Stimulated activated CD8-positive, alpha-beta memory T cell treated with anti-CD3 and anti-CD28 coated beads, Interleukin-12 subunit alpha, Interleukin-12 subunit beta, amount 100 ng/mL, for 1 hour (primary cell): Measurements from ENCODE around the gene LDLRAD3.
"Not testable (repeated sequence)": the region's sequence is repeated elsewhere in the genome, so short reads cannot be mapped to it uniquely, and the experiment has no call there.

Source experiments
- DNase-seq: peaks from one replicate; pipeline ENCODE4 v3.0.0-alpha.2; 2020; ENCODE audit warnings: low read depth

The LDLRAD3 gene

GRCh38 chr11:35995681-35996271, 51.9 kb downstream of the LDLRAD3 start:
- no peak for DNase-seq

GRCh38 chr11:35997902-35998520, 54.1 kb downstream of the LDLRAD3 start:
- DNase-seq = no peak

- no peak for DNase-seq
Observed at GRCh38 chr11:35998634-35999033, 54.8 kb downstream of the LDLRAD3 start.

- no peak for DNase-seq
Observed at GRCh38 chr11:36000616-36001190, 56.8 kb downstream of the LDLRAD3 start.

- DNase-seq = no peak
Observed at GRCh38 chr11:36002196-36002595, 58.3 kb downstream of the LDLRAD3 start.

GRCh38 chr11:36002796-36003195, 58.9 kb downstream of the LDLRAD3 start:
- no peak for DNase-seq

GRCh38 chr11:36006556-36006955, 62.7 kb downstream of the LDLRAD3 start:
- no peak for DNase-seq

GRCh38 chr11:36007127-36007655, 63.3 kb downstream of the LDLRAD3 start:
- no peak for DNase-seq

- no peak for DNase-seq
Observed at GRCh38 chr11:36008584-36008983, 64.7 kb downstream of the LDLRAD3 start.

- DNase-seq = no peak
Observed at GRCh38 chr11:36009473-36009872, 65.6 kb downstream of the LDLRAD3 start.

GRCh38 chr11:36010010-36010740, 66.3 kb downstream of the LDLRAD3 start:
- no peak for DNase-seq

- no peak for DNase-seq
Observed at GRCh38 chr11:36011574-36011973, 67.7 kb downstream of the LDLRAD3 start.

- DNase-seq = no peak
Observed at GRCh38 chr11:36012455-36012854, 68.6 kb downstream of the LDLRAD3 start.

GRCh38 chr11:36012979-36013378, 69.1 kb downstream of the LDLRAD3 start:
- no peak for DNase-seq

GRCh38 chr11:36013446-36013845, 69.6 kb downstream of the LDLRAD3 start:
- not testable (repeated sequence) for DNase-seq

GRCh38 chr11:36013950-36014897, 70.4 kb downstream of the LDLRAD3 start:
- DNase-seq = no peak

- no peak for DNase-seq
Observed at GRCh38 chr11:36014898-36015665, 71.2 kb downstream of the LDLRAD3 start.

- DNase-seq = no peak
Observed at GRCh38 chr11:36015799-36016198, 71.9 kb downstream of the LDLRAD3 start.

- no peak for DNase-seq
Observed at GRCh38 chr11:36016263-36016662, 72.4 kb downstream of the LDLRAD3 start.

- no peak for DNase-seq
Observed at GRCh38 chr11:36016709-36017108, 72.8 kb downstream of the LDLRAD3 start.
